Amniotic stem cell (primary cell): Measurements from ENCODE around the gene SLC34A3.
A peak's percentile ranks its signal among the peaks of the same experiment; 100 is the strongest.

Experiments used
- DNase-seq: peaks from one replicate; lab custom pipeline; 2025; lab: John Stamatoyannopoulos, UW

Gene SLC34A3

DNA sequence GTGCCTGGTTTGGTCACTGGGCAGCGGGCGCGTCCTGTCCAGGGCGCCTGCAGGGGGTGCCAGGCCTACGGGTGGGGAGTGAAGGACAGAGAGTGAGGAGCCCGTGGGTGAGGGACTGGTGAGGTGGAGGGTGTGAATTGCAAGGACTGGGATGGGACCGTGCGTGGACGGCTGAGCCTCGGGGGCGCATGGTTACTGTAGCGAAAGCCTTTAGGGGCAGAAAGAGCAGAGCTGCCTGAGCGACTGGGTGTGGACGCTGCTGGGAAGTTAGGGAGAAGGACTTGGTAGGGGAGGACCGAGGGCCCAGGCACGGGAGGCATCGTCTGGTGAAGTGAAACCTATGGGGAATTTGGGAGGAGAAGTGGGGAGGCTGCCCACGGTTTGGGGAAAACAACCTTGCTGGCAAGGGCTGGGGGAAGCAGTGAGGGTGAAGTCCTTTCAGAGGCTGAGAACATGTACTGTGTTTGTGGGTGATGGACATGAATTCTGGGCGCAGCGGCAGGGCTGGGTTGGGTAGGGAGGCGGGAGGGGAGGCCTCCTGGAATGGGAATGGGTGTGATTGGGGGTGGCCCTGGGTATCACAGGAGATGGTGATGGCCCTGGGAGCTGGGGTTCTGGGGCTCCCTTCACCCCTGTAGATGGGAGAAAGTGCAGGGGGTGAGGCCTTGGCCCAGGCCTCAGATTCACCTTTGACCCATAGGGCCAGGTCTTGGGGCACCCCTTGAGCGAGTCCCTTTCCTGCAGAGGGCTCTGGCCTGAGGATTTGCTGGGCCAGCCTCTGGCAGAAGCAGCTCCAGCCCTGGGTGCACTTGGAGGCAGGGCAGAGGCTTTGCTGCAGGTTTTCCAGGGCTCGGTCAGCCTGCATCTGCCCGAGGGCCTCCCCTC, 45.1 kb downstream of the SLC34A3 start:
- DNase-seq, result no peak

DNA sequence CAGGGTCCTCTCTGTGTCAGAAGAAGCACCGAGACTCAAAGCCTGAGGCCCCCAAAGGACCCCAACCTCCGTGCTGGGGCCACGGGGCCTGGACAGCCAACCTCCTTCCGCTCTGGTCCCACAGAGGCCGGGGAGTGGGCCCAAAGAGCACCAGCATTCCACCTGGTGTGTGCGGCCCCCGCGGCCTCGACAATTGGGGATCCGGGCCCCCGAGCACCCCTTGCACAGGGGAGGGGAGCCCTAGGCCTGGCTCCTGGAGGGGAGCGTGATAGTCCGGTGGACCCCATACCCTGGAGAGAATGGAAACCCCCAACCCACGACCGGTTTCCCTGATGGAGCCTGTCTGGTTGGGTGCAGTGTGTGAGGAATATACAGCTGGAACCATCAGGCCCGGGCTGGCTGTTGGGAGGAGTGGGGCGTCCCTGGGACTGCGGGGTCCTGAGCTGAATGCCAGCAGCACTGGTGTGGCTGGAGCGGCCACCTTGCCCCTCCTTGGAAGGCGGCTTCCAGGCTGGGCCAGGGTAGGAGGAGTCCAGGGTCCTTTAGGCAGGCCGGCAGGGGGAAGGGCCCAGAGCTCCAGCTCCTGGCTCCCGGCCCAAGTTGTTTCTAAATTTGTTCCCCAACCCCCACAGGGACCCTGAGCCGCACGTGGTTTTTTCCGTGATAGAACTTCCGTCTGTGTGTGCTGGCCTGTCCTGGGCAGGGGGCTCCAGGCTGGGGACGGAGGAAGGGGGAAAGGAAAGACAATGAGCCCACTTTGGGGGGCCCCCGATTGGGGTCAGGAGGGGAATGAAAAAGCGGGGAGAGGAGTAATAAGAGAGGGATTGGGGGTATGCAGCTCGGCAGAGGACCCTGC, 46.0 kb downstream of the SLC34A3 start:
- DNase-seq, result no peak

DNA sequence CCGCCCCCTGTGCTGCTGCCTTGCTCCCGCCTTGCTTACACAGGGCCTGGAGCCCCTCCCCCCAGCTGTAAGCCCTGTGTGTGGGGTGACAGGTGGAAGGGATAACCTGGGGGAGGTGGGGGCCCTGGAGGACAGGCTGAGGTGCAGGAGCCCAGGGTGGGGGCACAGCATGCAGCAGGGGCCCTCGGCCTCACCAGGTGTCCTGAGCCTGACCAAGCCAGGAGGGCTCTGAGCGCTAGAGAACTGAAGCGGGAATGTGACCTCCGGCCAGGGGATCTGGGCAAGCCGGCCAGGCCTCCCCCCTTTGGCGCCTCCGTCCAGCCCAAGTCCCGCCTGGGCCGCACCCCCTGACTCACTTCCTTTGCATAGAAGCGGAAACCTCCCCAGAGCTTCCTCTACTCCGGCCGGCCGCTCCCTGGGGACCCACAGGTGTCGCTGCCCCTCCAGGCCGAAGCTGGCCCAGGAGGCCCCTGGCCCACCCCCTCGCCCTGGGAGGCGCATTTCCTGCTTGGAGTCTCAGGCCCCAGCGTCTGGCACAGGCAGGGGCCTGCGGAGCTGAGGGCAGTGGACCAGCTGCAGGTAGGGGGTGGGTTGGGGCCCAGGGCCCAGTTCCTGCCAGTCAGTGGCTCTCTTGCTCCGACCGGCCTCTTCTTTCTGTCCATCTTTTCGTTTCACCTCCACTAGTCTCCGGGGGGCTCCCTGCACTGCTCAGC, 46.8 kb downstream of the SLC34A3 start, which contains the start of gene TOR4A:
Gene TOR4A, plus strand, starts transcription at position 398 of the 713 bp plus-strand sequence. CDS start 964 bp downstream, outside the sequence.
- peak; percentile 88 for DNase-seq

DNA sequence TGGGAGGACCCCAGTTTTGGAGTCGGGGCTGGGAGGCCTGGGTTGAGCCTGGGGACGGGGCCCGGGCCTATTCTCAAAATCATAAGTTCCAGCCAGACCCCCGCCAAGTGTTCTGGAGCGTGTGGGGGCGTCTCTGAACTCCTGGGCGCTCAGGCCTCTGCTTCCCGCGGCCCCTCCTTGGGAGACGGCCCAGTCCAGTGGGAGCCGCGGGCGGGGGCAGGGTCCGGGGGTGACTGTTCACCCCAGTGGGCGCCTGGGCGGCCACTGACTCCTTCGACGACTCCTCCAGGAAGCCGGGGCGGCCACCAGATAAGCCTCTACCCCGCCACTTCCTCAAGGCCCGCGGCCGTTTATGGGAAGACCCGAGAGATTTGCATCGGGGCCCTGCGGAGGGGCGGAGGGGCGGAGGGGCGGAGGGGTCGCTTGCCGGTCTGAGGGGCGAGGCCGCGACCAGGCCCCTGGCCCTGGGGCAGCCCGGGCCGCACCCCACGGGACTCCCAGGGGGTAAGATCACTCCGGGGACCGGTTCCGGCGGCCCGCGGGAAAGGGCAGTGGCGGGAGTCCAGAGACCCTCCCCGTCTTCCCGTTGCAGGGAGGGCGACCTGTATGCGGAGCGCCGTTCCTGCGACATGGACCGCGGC, 47.5 kb downstream of the SLC34A3 start:
- no peak for DNase-seq

DNA sequence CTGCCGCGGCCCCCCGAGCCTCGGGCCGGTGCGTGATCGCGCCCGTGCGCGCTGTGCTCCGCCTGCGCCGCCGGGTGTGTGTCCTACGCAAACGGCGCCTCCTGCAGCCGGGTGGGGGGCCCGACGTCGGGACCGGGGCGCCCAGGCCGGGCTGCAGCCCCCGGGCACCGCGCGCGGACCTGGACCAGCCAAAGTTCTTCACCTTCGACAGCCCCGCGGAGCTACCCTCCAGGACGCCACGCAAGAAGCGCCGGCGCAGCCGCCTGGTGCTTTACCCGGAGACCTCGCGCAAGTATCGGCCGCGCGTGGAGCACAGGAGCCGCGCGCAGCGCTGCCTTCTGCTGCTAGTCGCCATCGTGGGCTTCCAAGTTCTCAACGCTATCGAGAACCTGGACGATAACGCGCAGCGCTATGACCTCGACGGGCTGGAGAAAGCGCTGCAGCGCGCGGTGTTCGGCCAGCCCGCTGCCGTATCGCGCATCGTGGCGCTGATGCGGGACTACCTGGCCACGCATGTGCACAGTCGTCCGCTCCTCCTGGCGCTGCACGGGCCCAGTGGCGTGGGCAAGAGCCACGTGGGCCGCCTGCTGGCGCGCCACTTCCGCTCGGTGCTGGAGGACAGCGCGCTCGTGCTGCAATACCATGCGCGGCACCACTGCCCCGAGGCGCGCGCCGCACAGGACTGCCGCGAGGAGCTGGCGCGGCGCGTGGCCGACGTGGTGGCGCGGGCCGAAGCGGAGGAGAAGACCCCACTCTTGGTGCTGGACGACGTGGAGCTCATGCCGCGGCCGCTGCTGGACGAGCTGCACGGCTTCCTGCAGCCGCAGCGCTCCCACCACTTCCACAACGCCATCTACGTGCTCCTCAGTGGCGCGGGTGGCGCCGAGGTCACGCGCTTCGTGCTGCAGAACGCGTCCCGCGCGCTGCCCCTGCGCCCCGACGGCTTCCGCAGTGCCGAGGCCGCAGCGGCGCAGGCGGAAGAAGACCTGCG, 48.3 kb downstream of the SLC34A3 start:
- DNase-seq, result no peak

DNA sequence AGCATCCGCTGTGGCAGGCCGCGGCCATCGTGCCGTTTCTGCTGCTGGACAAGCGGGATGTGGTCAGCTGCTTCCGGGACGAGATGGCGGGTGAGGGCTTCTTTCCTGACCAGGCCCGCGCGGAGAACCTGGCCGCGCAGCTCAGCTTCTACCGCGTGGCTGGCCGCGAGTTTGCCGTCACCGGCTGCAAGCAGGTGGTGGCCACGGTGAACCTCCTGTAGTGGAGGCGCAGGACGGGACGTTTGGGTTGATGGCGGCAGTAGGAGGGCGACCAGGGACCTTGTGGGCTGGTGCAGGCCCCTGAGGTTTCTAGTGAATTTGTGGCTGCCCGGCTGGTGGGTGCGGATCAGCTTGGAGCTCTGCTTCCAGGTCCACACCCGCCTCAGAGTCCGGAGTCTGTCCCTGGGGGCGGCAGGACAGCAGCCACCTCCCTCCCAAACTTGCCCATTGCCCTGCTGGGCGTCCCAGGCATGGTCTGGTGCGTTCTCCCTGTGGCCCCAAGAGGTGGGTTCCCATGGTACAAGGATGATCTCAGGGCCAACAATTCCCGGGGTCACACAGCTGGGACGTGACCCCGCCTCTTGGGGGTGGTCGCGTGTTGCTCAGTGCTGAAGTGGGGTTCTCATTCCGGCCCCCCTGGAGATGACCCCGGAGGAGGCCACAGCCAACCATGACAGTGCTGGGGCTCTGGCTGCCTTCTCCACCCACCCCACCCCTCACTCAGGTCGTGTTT, 49.2 kb downstream of the SLC34A3 start:
- DNase-seq, result no peak

DNA sequence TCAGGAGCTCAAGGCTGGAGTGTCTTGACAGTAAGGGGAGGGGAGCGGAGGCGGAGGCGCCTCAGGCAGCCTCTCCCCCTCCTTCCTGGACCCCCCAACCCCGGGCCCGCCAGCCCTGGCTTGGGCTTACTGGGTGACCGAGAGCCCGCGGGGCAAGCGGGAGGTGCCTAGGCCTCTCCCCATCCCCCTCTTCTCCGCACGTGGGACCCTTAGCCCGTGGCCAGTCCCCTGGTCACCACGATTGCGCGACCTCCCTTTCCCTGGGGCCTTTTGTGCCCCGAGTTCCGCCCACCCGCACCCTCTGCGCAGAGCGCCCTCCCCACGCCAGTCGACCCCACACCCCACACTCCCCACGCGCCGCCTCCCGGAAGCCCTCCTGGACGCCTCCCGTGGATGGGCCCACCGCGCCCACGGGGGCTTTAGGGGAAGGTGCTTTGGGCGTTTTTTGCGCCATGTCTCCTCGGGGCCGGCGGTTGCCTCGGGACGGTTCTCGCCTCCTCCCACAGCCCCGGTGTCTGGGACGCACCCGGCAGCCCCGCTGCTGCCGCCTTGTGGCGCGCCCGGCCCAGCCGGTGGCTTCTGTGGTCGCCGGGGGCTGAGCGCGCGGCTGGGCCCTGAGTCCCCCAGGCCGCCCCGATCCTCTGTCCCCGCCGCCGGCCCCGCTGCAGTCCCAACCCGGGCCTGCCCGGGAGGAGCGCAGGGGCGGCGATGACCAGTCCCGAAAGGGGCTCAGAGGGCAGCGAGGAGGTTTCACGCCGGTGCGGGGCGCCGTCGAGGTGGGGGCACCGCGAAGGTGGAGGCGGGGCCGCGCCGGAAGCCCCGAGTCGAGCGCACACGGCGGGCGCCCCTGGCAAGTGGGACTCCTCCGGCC, 50.0 kb downstream of the SLC34A3 start:
- no peak for DNase-seq

DNA sequence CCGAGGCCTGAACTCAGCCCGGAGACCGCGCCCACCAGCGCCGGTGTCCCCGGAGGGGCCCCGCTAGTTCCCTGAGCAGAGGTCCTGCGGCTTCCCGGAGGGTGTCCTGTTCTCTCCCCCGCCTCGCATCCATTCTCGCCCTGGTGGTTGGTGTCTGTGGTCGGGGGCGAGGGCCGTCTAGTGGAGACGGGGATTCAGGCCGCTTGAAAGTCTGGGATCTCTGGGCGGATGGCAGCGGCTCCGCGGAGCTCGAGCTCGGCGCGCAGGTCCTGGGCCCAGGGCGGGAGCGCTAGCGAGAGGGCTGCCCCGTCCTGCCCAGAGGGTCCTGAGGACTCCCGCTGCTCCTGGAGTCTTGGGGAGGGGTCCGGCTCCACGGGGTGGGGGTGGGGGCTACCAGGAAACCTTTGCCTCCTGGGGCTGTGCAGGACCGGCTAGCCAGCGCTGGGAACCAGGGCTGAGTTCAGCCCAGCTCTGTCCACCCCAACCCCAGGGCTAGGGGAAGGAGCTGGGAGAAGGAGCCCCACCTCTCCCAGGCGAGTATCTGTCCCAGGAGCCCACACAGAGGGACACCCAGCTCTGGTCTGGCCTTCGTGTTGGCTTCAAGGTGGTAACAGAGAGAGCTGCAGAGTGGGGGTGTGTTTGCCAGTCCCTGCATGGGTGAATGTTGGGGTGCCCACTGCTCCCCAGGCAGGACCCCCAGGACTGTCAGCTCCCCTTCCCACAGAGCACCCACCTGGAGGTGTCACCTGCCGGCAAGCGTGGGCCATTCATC, 50.8 kb downstream of the SLC34A3 start:
- no peak for DNase-seq
